ENCODE measurements around the gene YARS2.

GRCh38 chr12:32714772-32715171, 40.9 kb downstream of the YARS2 start:
- TF ChIP-seq CTCF (optimal IDR thresholded peaks at IDR 0.05 in 1 of 3, IDR thresholded peaks at IDR 0.05 in 1 of 3, conservative IDR thresholded peaks at IDR 0.05 in 1 of 3; ENCODE audit: extremely low read depth in 1 of 3, insufficient read depth in 2 of 3, low read length in 3 of 3) (no peak), EZH2 (IDR thresholded peaks at IDR 0.05; ENCODE audit: low read length) (no peak)

Measured in keratinocyte (primary cell).